ENCODE results near the gene HSPH1.

HSPH1 gene

DNA sequence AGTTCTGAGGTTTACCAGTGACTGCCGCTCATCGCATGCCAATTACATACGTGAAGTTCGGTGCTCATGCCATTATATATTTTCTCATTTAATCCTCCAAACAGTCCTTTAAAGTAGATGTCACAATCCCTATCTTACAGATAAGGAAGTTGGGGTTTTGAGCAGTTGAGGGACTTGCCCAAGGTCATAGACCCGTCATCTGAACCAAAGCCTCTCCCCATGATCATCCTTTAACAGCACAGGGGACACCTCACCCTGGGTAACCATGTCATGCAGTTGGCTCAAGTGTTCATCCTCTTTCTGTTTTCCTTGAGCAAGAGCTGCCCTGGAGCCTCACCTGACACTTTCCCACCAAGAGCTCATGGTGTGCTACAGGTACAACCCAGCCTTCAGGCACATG, 69.1 kb downstream of the HSPH1 start:
- DNase-seq (ENCODE audit: low read depth) = no peak
- TF ChIP-seq, protein P1, sequence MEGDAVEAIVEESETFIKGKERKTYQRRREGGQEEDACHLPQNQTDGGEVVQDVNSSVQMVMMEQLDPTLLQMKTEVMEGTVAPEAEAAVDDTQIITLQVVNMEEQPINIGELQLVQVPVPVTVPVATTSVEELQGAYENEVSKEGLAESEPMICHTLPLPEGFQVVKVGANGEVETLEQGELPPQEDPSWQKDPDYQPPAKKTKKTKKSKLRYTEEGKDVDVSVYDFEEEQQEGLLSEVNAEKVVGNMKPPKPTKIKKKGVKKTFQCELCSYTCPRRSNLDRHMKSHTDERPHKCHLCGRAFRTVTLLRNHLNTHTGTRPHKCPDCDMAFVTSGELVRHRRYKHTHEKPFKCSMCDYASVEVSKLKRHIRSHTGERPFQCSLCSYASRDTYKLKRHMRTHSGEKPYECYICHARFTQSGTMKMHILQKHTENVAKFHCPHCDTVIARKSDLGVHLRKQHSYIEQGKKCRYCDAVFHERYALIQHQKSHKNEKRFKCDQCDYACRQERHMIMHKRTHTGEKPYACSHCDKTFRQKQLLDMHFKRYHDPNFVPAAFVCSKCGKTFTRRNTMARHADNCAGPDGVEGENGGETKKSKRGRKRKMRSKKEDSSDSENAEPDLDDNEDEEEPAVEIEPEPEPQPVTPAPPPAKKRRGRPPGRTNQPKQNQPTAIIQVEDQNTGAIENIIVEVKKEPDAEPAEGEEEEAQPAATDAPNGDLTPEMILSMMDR (IDR thresholded peaks at IDR 0.05; ENCODE audit: control insufficient read depth, extremely low read depth, insufficient read depth) = no peak
- H3K4me3 ChIP-seq (ENCODE audit: low read depth, low read length) = no peak overlapping the region

DNA sequence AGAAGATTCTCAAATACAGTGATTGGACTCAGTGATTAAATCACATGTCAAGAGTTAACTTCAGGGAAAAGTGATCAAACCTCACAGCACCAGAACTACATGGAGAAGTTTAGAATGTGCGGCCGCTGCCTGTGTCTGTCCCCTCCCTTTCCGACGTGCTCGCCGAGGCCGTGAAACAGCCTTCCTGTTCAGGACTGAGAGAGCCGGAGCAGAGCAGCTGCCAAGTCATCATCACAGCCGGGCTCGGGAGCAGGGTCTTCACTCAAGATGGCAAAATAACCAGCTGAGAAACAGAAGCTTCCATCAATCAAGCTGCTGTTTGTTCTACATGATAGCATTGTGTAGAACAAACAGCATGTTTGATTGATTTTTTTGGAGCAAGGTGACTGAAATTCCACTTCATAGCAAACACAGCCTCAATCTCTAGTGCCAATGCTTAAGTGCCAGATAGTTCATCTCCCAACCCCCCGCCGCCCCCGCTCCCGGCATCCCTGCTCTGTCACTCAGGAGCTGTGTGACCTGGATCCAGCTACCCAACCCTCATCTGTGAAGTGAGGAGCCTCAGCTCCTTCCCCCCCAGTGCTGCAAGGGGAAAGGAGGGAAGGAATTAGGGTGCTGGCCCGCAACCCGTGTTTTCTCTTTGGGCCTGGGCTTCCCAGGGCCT, 70.6 kb downstream of the HSPH1 start:
- DNase-seq (ENCODE audit: low read depth) = no peak
- TF ChIP-seq, protein P1 (IDR thresholded peaks at IDR 0.05; ENCODE audit: control insufficient read depth, extremely low read depth, insufficient read depth) = no peak
- no peak overlapping the region for H3K4me3 ChIP-seq (ENCODE audit: low read depth, low read length)

DNA sequence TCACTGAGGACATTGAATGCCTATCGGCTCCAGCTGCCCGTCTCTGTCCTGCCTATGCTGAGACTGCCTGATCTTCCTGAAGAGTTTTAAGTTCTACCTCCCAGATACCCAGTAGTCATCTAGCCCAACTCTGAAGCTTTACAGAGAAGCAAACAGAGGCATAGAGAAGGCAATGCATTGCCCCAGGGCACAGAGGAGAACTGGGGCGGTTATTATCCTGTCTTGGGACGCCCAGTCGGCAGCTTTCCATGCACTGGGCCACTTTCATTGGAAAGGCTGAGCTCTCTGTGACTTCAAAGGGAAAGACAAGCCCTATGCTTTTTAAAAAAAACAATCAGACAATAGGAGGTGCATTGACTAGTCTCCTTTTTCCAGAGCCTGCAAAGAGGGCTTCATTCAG, 71.6 kb downstream of the HSPH1 start:
- no peak overlapping the region for H3K4me3 ChIP-seq (ENCODE audit: low read depth, low read length)
- no peak for DNase-seq (ENCODE audit: low read depth)
- TF ChIP-seq, protein P1 (IDR thresholded peaks at IDR 0.05; ENCODE audit: control insufficient read depth, extremely low read depth, insufficient read depth) = no peak

DNA sequence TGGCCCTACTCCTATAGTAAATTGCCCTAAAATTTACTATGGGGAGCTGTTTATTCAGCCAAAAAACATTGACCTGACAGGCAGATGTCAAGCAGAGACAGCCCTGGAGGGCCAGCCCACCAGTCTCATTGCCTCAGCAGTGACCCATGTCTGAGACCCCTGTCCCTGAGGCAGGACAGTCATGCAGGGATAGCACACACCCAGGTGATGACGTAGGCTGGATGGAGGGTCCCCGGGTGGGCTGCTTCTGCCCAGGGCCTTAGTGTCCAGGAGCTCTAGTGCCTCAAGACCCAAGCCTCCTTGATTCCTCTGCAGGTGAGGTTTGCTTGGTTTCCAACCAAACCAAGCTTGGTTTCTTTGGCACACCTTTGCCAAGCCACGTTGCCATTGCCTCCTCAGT, 72.1 kb downstream of the HSPH1 start:
- TF ChIP-seq, protein P1 (IDR thresholded peaks at IDR 0.05; ENCODE audit: control insufficient read depth, extremely low read depth, insufficient read depth) = no peak
- DNase-seq (ENCODE audit: low read depth) = no peak
- no peak overlapping the region for H3K4me3 ChIP-seq (ENCODE audit: low read depth, low read length)

DNA sequence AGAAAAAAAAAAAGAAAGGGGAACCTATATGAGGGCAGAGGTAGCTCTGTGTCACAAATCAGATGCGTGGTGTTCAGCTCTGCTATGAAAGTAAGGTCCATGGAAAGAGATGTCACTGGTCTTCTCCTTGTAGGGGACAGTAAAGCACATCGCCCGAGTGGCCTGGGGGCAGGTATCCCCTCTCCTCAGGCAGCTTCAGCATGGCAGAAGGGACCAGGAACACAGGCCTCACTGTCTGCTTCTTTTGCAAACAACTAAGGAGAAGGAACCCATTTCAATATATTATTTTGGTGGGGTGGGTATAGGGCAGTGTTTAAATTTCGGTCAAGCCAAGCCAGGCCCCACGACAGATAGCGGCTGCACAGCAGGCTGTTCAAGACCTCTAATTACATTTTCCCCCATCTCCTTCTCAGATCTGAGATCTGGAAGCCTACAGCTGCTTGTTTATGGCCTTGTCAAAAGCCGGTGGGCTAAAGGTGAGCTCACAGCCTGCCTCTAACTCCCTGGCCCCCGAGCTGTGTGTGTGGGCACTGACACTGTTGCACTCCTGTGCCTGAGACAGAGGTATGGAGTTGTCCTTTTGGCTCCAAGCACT, 72.8 kb downstream of the HSPH1 start:
- TF ChIP-seq, protein P1 (IDR thresholded peaks at IDR 0.05; ENCODE audit: control insufficient read depth, extremely low read depth, insufficient read depth) = no peak
- H3K4me3 ChIP-seq (ENCODE audit: low read depth, low read length) = no peak overlapping the region
- DNase-seq (ENCODE audit: low read depth) = no peak

All from LNCaP clone FGC (cell line).